Keratinocyte (primary cell): ENCODE results near the gene METTL1. TPM values are rescaled to one million over a fixed set of nuclear protein-coding genes. Genes with fewer than 3 reads are reported as not detected.

Experiments used
- DNase-seq: peaks from one replicate; pipeline ENCODE4 v3.0.0-alpha.2; 2011; ENCODE audit warnings: low read depth, missing footprints, low spot score
- FAIRE-seq: peaks from 2 replicates; lab custom pipeline; 2011; peaks lifted over from hg19 to GRCh38; lab: Jason Lieb, UNC
- H2AFZ ChIP-seq: 2 replicates; pipeline ENCODE4 v1.6.0; 2012; ENCODE audit warnings: low read length, control low read depth, inconsistent platforms; ENCODE audit not compliant: control insufficient read depth
- H3K27ac ChIP-seq: 2 replicates; pipeline ENCODE4 v1.5.1; 2011; ENCODE audit warnings: low read length; ENCODE audit not compliant: control insufficient read depth, insufficient read depth
- H3K27me3 ChIP-seq: 3 replicates; pipeline ENCODE4 v1.6.0; 2011; ENCODE audit warnings: low read length; ENCODE audit not compliant: control insufficient read depth, insufficient read depth; ENCODE audit errors: extremely low read depth
- H3K36me3 ChIP-seq, 2 experiments: 2 replicates in 1 of 2; 3 replicates in 1 of 2; pipeline ENCODE4 v1.5.1; 2011; ENCODE audit warnings: low read length in 2 of 2, mild to moderate bottlenecking in 1 of 2; ENCODE audit not compliant: control insufficient read depth in 2 of 2, insufficient read depth in 2 of 2; ENCODE audit errors: extremely low read depth in 1 of 2
- H3K4me1 ChIP-seq: 3 replicates; pipeline ENCODE4 v1.5.1; 2011; ENCODE audit warnings: low read length; ENCODE audit not compliant: control insufficient read depth, insufficient read depth; ENCODE audit errors: extremely low read depth
- H3K4me2 ChIP-seq: 3 replicates; pipeline ENCODE4 v1.6.0; 2011; ENCODE audit warnings: low read depth, low read length; ENCODE audit not compliant: control insufficient read depth, insufficient read depth; ENCODE audit errors: extremely low read depth
- H3K4me3 ChIP-seq, 3 experiments: fragments of 200-600 bp in 1 of 3; sonication (generic) in 1 of 3; 2 replicates in 2 of 3; 3 replicates in 1 of 3; pipeline ENCODE4 v1.5.1; 2011 to 2016; ENCODE audit warnings: low read length in 3 of 3, mild to moderate bottlenecking in 3 of 3, control low read depth in 2 of 3, inconsistent platforms in 1 of 3, low read depth in 1 of 3, mixed read lengths in 1 of 3, mixed run types in 1 of 3, moderate library complexity in 1 of 3; ENCODE audit not compliant: control insufficient read depth in 2 of 3, insufficient read depth in 2 of 3; ENCODE audit errors: extremely low read depth in 1 of 3
- H3K79me2 ChIP-seq: 2 replicates; pipeline ENCODE4 v1.6.0; 2012; ENCODE audit warnings: low read length; ENCODE audit not compliant: control insufficient read depth, insufficient read depth
- H3K9ac ChIP-seq: 3 replicates; pipeline ENCODE4 v1.6.0; 2011; ENCODE audit warnings: low read length; ENCODE audit not compliant: control insufficient read depth, insufficient read depth; ENCODE audit errors: extremely low read depth
- H3K9me1 ChIP-seq: 3 replicates; pipeline ENCODE4 v1.6.0; 2011; ENCODE audit warnings: low read length; ENCODE audit not compliant: control insufficient read depth, insufficient read depth; ENCODE audit errors: extremely low read depth
- H3K9me3 ChIP-seq: 2 replicates; pipeline ENCODE4 v1.5.1; 2012; ENCODE audit warnings: low read depth, low read length; ENCODE audit not compliant: control insufficient read depth
- H4K20me1 ChIP-seq: 3 replicates; pipeline ENCODE4 v1.6.0; 2011; ENCODE audit warnings: low read length; ENCODE audit not compliant: control insufficient read depth, insufficient read depth; ENCODE audit errors: extremely low read depth
- EZH2 ChIP-seq: IDR thresholded peaks from one replicate; pipeline ENCODE4 v1.6.1; 2012; ENCODE audit warnings: inconsistent platforms, mild to moderate bottlenecking, low read length, moderate library complexity
- dilution Hi-C: fragments of 300-500 bp; cut with MboI; formaldehyde crosslinking; loops from one replicate; pipeline ENCODE4 v1.7.0; 2020; ENCODE audit warnings: low sequenced_read_pairs; ENCODE audit not compliant: extremely low pct_ligation_motif_present
- polyA plus RNA-seq, 5 experiments: library from polyadenylated mRNA; depleted of rRNA in 3 of 5; stranded (reverse) in 3 of 5; stranded (forward) in 1 of 5; unstranded in 1 of 5; fragments of >200 nt; gene quantifications; 1 replicate in 1 of 5; 2 replicates in 3 of 5; 3 replicates in 1 of 5; pipeline versions ENCODE4 v1.2.1 to v1.2.3, GENCODE V29; 2011 to 2012; ENCODE audit warnings: missing spikeins in 2 of 5, low read depth in 1 of 5, low replicate concordance in 1 of 5
- TF ChIP-seq, protein P1 (sequence below), 3 experiments: IDR thresholded peaks in 1 of 3; conservative IDR thresholded peaks in 1 of 3; optimal IDR thresholded peaks in 1 of 3; 2 replicates in 2 of 3; 3 replicates in 1 of 3; pipeline versions ENCODE3 to v1.5.1; 2011; ENCODE audit warnings: low read length in 3 of 3, mild to moderate bottlenecking in 3 of 3, moderate library complexity in 2 of 3, control low read depth in 1 of 3, inconsistent platforms in 1 of 3; ENCODE audit not compliant: insufficient read depth in 2 of 3; ENCODE audit errors: extremely low read depth in 1 of 3

METTL1 gene
- polyA plus RNA-seq, 1 donor (not counting 4 experiments of a cell fraction or from before 2014, with no cell fraction given), result 24.5 TPM

DNA sequence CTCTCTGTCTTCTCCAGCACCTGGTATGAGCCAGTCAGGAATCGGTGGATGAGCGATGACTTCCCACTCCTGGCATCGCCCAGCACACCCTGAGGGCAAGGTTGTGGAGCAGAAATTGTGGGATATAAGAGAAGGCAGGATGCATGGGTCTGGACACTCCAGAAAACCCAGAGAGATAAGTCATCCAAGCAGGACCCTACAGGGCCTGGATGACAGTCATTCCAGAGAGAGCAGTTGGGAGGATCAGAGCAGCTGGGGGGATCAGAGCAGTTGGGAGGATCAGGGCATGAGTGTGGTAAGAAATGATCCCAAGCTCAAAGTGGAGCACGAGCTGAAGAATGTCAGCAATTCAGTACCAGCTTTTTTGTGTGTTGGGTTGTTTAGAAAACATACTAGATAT is 37.3 kb downstream of the METTL1 start:
- no peaks in the 10 kb centered on the region for H3K9me1 ChIP-seq
- H3K9me3 ChIP-seq, result no peaks in the 10 kb centered on the region
- peaks cover 15% of the 10 kb centered on the region for H3K4me1 ChIP-seq
- no peak overlapping the region for H3K27ac ChIP-seq
- DNase-seq, result no peak
- H3K9ac ChIP-seq, result no peak overlapping the region
- FAIRE-seq, result no peak
- dilution Hi-C loops, result loop anchor here (25.0 kb wide), 1 partner anchor 147 kb away; the partner anchor contains the start of gene PIP4K2C
- H3K4me2 ChIP-seq, result no peak overlapping the region
- no peak for TF ChIP-seq EZH2
- TF ChIP-seq, protein P1, sequence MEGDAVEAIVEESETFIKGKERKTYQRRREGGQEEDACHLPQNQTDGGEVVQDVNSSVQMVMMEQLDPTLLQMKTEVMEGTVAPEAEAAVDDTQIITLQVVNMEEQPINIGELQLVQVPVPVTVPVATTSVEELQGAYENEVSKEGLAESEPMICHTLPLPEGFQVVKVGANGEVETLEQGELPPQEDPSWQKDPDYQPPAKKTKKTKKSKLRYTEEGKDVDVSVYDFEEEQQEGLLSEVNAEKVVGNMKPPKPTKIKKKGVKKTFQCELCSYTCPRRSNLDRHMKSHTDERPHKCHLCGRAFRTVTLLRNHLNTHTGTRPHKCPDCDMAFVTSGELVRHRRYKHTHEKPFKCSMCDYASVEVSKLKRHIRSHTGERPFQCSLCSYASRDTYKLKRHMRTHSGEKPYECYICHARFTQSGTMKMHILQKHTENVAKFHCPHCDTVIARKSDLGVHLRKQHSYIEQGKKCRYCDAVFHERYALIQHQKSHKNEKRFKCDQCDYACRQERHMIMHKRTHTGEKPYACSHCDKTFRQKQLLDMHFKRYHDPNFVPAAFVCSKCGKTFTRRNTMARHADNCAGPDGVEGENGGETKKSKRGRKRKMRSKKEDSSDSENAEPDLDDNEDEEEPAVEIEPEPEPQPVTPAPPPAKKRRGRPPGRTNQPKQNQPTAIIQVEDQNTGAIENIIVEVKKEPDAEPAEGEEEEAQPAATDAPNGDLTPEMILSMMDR (optimal IDR thresholded peaks at IDR 0.05 in 1 of 3, IDR thresholded peaks at IDR 0.05 in 1 of 3, conservative IDR thresholded peaks at IDR 0.05 in 1 of 3; ENCODE audit: extremely low read depth in 1 of 3, insufficient read depth in 2 of 3, low read length in 3 of 3), result no peak
- H4K20me1 ChIP-seq, result no peaks in the 10 kb centered on the region
- no peaks in the 10 kb centered on the region for H3K36me3 ChIP-seq
- no peaks in the 10 kb centered on the region for H3K79me2 ChIP-seq
- H3K27me3 ChIP-seq, result peaks cover 46% of the 10 kb centered on the region
- no peak overlapping the region for H2AFZ ChIP-seq
- H3K4me3 ChIP-seq, result no peak overlapping the region

DNA sequence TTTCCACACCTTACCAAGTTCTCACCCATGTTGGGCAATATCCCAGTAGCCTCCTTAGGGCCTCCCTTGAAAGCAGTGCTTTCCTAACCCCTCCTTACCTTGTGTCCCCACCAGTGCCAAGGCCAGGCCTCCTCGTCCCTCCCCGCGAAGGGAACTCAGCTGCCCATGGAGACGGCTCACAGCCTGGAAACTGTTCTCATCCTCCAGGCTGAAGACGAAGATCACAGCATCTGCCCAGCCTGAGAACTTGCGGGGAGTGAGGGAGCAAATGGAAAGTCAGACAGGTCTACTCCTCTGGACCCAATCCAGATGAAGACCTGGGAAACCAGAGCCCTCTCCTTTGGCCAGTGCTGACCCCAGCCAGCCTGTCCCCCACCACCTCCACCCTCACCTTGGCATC is 38.0 kb downstream of the METTL1 start:
- Histone ChIP-seq H3K4me3 (no peak overlapping the region), H3K27me3 (peaks cover 40% of the 10 kb centered on the region), H4K20me1 (no peaks in the 10 kb centered on the region)

More for the DNA sequence above, 38.0 kb downstream of the METTL1 start:
- Histone ChIP-seq H3K4me2 (no peak overlapping the region), H3K4me1 (peaks cover 15% of the 10 kb centered on the region), H3K79me2 (no peaks in the 10 kb centered on the region), H3K9ac (no peak overlapping the region), H2AFZ (no peak overlapping the region), H3K36me3 (no peaks in the 10 kb centered on the region), H3K27ac (no peak overlapping the region), H3K9me3 (no peaks in the 10 kb centered on the region), H3K9me1 (no peaks in the 10 kb centered on the region)
- dilution Hi-C loops, result loop anchor here (25.0 kb wide), 1 partner anchor 147 kb away; the partner anchor contains the start of gene PIP4K2C
- TF ChIP-seq, protein P1 (optimal IDR thresholded peaks at IDR 0.05 in 1 of 3, IDR thresholded peaks at IDR 0.05 in 1 of 3, conservative IDR thresholded peaks at IDR 0.05 in 1 of 3; ENCODE audit: extremely low read depth in 1 of 3, insufficient read depth in 2 of 3, low read length in 3 of 3), result no peak
- TF ChIP-seq EZH2, result no peak
- no peak for DNase-seq
- FAIRE-seq, result no peak
